Upper lobe of right lung (tissue), 1 donor: Measurements from ENCODE around the gene COL6A2. TPM values are rescaled to one million over a fixed set of nuclear protein-coding genes. Genes with fewer than 3 reads are reported as not detected.

Experiments
- ATAC-seq: fragments of 200-7000 bp; cut with Tn5 transposase; one replicate; pipeline ENCODE4 v1.9.1; 2020; ENCODE audit warnings: mild to moderate bottlenecking, moderate library complexity
- DNase-seq: peaks from one replicate; pipeline ENCODE4 v3.0.0-alpha.2; 2020
- H3K27ac ChIP-seq: fragments of 200-600 bp; one replicate; pipeline ENCODE4 v1.8.0; 2022
- H3K27me3 ChIP-seq: fragments of 200-600 bp; one replicate; pipeline ENCODE4 v1.8.0; 2022; ENCODE audit warnings: mild to moderate bottlenecking
- H3K36me3 ChIP-seq: fragments of 200-600 bp; one replicate; pipeline ENCODE4 v1.8.0; 2022
- H3K4me1 ChIP-seq: fragments of 200-600 bp; one replicate; pipeline ENCODE4 v1.8.0; 2022
- H3K4me3 ChIP-seq: fragments of 200-600 bp; one replicate; pipeline ENCODE4 v1.8.0; 2022; ENCODE audit warnings: mild to moderate bottlenecking
- H3K9me3 ChIP-seq: fragments of 200-600 bp; one replicate; pipeline ENCODE4 v1.8.0; 2022
- CTCF ChIP-seq: fragments of 200-600 bp; IDR thresholded peaks from one replicate; pipeline ENCODE4 v1.8.0; 2022; ENCODE audit warnings: antibody characterized with exemption
- intact Hi-C: fragments of 100-400 bp; cut with DNase I; formaldehyde crosslinking; loops from one replicate; pipeline ENCODE4 v1.11.0; 2022
- total RNA-seq: library from RNA; stranded (reverse); fragmentation: NEBNext Ultra II Directional; extraction: Animal tissue kit (Norgen Biotek cat#: 25700); gene quantifications from one replicate; pipeline ENCODE4 v1.2.1, GENCODE V29; 2021
- donor health status: DM: no; HTN: yes; CAD: no; lungs with severe emphysema.

Gene COL6A2
- total RNA-seq, 1 donor from 2014 or later: 269 TPM

DNA sequence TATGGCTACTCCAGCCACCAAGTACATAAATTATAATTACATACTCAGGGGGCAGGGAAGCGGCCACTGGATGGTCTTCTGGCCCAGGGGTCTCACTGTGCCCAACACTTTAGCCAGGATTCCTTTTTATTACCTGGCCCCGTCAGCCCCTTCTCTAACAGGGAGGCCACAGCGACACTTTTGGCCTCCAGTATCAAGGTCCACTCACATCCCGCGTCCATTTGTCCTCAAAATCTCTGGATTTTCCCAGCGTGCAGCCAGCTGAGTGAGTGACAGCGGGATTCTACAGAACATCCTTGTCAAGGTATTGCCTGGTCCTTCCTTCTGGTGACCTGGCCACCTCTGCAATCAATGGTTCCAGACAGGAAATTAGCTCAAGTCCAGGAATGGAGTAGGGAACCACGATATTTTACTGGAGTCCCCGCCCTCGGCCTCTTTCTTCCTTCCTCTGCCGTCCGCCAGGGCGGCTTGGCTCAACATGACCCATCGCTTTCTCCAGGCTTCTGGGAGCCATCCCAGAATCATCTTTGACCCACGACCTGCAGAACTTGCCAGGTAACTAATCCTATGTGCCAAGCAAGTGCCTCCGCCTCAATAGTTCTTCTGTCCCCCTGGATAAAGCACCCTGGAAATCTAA, 2.7 kb upstream of the COL6A2 start:
- DNase-seq: peak; percentile 26
- intact Hi-C loops: loop anchor here (10.0 kb wide), 1 partner anchor 120 kb away; no protein-coding TSS in a partner anchor
- no peak overlapping the region for H3K27ac ChIP-seq

GRCh38 chr21:46095814-46096595, 1.9 kb upstream of the COL6A2 start:
- no peak overlapping the region for H3K4me3 ChIP-seq
- H3K27me3 ChIP-seq: peaks cover 36% of the 10 kb centered on the region
- intact Hi-C loops: loop anchor here (10.0 kb wide), 1 partner anchor 121 kb away; no protein-coding TSS in a partner anchor
- peaks cover 5% of the 10 kb centered on the region for H3K4me1 ChIP-seq
- ATAC-seq (no peak), DNase-seq (peak; percentile 50)
- no peak for TF ChIP-seq CTCF
- no peak overlapping the region for H3K27ac ChIP-seq
- no peaks in the 10 kb centered on the region for H3K9me3 ChIP-seq
- H3K36me3 ChIP-seq: no peaks in the 10 kb centered on the region

More for the DNA sequence above, 2.7 kb upstream of the COL6A2 start:
- peaks cover 29% of the 10 kb centered on the region for H3K27me3 ChIP-seq
- ATAC-seq: no peak
- H3K4me1 ChIP-seq: peaks cover 5% of the 10 kb centered on the region
- TF ChIP-seq CTCF: no peak
- no peak overlapping the region for H3K4me3 ChIP-seq
- H3K9me3 ChIP-seq: no peaks in the 10 kb centered on the region
- no peaks in the 10 kb centered on the region for H3K36me3 ChIP-seq

DNA sequence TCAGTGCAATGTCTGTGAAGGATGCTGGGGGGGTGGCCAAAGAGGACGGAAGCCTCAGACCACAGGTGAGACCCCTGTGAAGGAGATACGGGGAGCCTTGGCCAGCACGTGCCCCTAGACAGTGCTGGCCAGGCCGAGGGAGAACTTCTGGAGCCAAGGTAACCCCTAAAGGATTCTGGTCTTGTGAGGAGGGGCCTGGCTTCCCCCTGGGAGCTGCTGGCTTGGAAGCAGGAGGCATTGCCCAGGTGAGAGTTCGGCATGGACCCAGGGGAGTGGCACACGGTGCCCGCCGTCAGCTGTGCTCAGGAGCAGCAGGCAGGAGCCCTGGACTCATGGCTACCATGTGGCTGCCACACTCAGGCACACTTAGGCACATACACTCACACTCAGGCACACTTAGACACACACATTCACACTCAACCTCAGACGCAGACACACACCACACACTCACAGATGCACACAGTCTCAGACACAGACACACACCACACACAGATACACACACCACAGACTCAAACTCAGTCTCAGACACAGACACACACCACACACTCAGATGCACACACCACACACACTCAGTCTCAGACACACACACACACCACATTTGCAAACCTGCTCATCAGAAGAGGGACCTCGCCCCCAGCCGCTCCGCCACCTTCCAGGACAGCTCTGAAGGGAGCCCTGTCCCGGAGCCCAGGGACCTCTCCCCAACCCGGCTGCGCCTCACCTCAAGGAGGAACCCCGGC, 1.1 kb upstream of the COL6A2 start:
- TF ChIP-seq CTCF: no peak
- no peak for ATAC-seq
- Histone ChIP-seq H3K36me3 (no peaks in the 10 kb centered on the region), H3K27me3 (peaks cover 39% of the 10 kb centered on the region), H3K9me3 (no peaks in the 10 kb centered on the region), H3K4me1 (peaks cover 5% of the 10 kb centered on the region), H3K27ac (peak overlapping the region; percentile 75), H3K4me3 (peak overlapping the region; percentile 57)
- intact Hi-C loops: loop anchor here (10.0 kb wide), 1 partner anchor 122 kb away; no protein-coding TSS in a partner anchor
- no peak for DNase-seq

DNA sequence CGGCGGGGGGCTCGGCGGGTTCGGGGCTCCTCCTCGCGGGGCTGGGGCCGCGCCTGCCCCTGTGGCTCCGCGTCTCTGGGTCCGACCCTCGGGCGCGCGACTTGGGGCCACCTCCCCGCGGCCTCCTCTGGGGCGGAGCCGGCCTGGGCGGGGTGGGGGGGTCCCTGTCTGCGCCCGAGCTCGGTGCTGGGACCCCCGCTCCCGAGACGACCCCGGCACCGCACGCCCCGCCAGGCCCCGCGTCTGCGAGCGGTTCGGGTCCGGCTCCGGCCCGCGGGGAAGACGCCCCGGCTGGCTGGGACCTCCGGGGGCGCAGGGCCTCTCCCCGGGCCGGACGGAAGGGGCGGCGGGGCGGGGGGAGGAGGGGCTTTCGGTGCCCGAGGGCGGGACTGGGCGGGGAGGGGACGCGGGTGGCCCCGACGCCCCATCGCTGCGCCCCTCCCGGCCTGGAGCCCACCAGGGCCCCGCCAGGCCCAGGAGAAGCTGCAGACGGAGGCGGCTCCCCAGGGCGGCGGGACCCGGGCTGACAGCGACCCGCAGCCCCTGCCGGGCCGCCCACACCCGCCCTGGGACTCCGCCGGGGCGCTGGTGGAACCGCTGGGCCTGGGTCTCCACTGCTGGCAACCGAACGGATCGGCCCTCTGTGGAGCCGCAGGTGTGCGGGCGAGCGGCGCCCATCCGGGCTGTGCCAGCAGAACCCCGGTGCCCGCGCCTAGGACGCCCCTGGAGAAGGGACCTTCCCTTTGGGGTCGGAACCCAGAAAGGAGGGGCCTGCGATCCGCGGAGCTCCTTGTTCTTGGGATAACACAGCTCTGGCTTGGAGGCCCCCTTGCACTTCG, 610 bp downstream of the COL6A2 start:
- intact Hi-C loops: loop anchor here (10.0 kb wide), 1 partner anchor 124 kb away; no protein-coding TSS in a partner anchor
- peak; percentile 64 for DNase-seq

More for the DNA sequence above, 610 bp downstream of the COL6A2 start:
- no peaks in the 10 kb centered on the region for H3K4me1 ChIP-seq
- H3K27me3 ChIP-seq: peaks cover 47% of the 10 kb centered on the region
- peak overlapping the region; percentile 75 for H3K27ac ChIP-seq
- TF ChIP-seq CTCF: no peak
- peak overlapping the region; percentile 57 for H3K4me3 ChIP-seq
- ATAC-seq: peak; percentile 12
- no peaks in the 10 kb centered on the region for H3K36me3 ChIP-seq
- H3K9me3 ChIP-seq: peaks cover 8% of the 10 kb centered on the region
